Astrocyte of the spinal cord (primary cell): Measurements from ENCODE around the gene TEX26.
A peak's percentile ranks its signal among the peaks of the same experiment; 100 is the strongest.

Experiments
- DNase-seq: peaks from one replicate; pipeline ENCODE4 v3.0.0; 2011; ENCODE audit warnings: low read depth, low spot score
- H3K4me3 ChIP-seq: 2 replicates; pipeline ENCODE4 v1.5.1; 2011; ENCODE audit warnings: low read depth, mild to moderate bottlenecking, low read length, moderate library complexity
- CTCF ChIP-seq: IDR thresholded peaks from 2 replicates; pipeline ENCODE4 v1.5.1; 2012; ENCODE audit warnings: low read depth, mild to moderate bottlenecking, low read length, inconsistent platforms
- in situ Hi-C: cut with HindIII; loops from 2 replicates; pipeline ENCODE4 v1.10.0; 2017; ENCODE audit warnings: low sequenced_read_pairs

The TEX26 gene

GRCh38 chr13:30906411-30907051 lies 25.9 kb upstream of the TEX26 start:
- no peak for TF ChIP-seq CTCF
- peak overlapping the region; percentile 16 for H3K4me3 ChIP-seq
- in situ Hi-C loops = no loop called here
- DNase-seq = no peak

- peak; percentile 45 for DNase-seq
- in situ Hi-C loops = no loop called here
- TF ChIP-seq CTCF = no peak
- H3K4me3 ChIP-seq = peak overlapping the region; percentile 22
Measured at GRCh38 chr13:30907121-30907861, 25.2 kb upstream of the TEX26 start.

- in situ Hi-C loops = no loop called here
- no peak for DNase-seq
- H3K4me3 ChIP-seq = no peak overlapping the region
Measured at GRCh38 chr13:30908416-30908980, 24.0 kb upstream of the TEX26 start.

GRCh38 chr13:30910676-30911075 lies 21.8 kb upstream of the TEX26 start:
- DNase-seq = no peak
- TF ChIP-seq CTCF = no peak
- no peak overlapping the region for H3K4me3 ChIP-seq
- in situ Hi-C loops = no loop called here

More at GRCh38 chr13:30908416-30908980, 24.0 kb upstream of the TEX26 start:
- TF ChIP-seq CTCF = no peak

GRCh38 chr13:30915691-30916541 lies 16.5 kb upstream of the TEX26 start:
- in situ Hi-C loops = no loop called here
- H3K4me3 ChIP-seq = no peak overlapping the region
- no peak for DNase-seq
- no peak for TF ChIP-seq CTCF

- in situ Hi-C loops = no loop called here
- TF ChIP-seq CTCF = no peak
- no peak for DNase-seq
Measured at GRCh38 chr13:30916991-30917390, 15.5 kb upstream of the TEX26 start.

More at GRCh38 chr13:30916991-30917390, 15.5 kb upstream of the TEX26 start:
- H3K4me3 ChIP-seq = no peak overlapping the region
